Activated CD4-positive, CD25-positive, alpha-beta regulatory T cell treated with anti-CD3 and anti-CD28 coated beads, Interleukin-2, amount 50 U/mL, for 16 hours (primary cell): ENCODE data around the gene SPDYA.

Experiments used
- DNase-seq: peaks from one replicate; pipeline ENCODE4 v3.0.0-alpha.2; 2020; ENCODE audit warnings: low read depth, low spot score

SPDYA gene

DNA sequence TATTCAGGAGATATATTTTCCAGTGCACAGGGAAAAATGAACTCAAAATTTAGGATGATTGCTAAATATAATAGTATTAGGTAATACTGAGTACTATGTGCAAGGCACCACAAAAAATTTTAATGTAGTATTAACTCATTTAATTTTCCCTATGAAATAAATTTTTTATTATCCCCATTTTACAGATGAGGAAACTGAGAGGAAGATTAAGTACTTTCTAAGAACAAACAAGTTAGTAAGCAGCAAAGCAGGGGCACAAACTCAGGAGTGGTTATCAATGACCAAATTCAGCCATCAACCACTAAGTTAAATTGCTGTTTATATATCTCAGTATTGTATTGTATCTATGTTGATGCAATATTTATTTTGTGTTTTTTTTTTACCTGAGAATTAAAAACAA is 14.2 kb downstream of the SPDYA start:
- no peak for DNase-seq

DNA sequence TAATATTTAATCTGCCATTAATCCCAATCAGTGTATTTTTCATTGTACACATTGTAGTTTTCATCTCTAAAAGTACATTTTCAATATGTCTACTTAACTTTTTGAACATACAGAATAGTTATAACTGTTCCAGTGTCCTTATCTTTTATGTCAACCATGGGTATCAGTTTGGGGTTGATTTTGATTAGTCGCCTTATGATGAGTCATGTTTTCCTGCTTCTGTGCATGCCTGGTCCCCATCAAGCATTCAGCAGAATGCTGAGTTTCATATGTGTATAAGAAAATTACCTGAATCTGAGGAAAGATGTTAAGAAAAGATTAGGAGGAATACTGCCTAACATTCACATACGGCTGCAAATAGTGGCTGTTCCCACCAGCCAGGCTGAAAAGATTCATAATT is 17.7 kb downstream of the SPDYA start:
- no peak for DNase-seq

DNA sequence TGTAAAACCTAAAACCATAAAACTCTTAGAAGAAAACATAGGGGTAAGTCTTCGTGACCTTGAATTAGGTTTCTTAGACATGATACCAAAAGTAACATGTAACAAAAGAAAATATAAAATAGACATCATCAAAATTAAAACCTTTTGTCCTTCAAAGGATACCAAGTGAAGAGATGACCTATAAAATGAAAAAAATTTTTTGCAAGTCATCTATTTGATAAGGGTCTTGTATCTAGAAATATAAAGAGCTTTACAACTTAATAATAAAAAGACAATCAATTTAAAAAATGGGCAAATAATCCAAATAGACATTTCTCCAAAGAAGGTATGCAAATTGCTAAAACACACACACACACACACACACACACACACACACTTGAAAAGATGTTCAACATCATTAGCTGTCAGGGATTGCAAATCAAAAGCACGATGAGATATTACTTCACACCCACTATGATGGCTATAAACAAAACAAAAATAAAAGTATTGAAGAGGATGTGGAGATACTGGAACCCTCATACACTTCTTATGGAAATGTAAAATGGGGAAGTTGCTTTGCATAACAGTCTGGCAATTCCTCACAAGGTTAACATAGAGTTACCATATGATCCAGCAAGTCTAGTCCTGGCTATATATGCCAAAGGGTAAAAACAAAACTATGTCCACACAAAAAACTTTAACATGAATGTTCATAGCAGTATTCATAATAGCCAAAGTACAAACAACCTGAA is 23.3 kb downstream of the SPDYA start:
- no peak for DNase-seq

DNA sequence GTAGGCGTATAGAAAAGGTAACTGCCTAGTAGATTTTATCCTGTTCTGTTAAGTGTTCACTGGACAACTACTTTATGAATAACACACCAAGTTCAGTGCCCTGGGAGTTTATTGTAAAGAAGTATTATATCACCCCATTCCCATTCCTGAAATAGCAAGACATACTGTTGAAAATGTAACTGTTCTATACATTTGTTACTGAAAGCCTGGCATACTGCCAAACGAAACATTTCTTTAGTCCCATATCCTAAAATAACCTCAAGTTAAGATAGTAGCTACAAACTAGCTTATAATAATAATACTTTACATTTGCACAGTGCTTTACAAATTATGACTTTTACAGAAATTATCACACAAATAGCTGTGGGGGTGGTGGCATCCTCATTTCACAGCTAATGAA is 25.1 kb downstream of the SPDYA start:
- no peak for DNase-seq

DNA sequence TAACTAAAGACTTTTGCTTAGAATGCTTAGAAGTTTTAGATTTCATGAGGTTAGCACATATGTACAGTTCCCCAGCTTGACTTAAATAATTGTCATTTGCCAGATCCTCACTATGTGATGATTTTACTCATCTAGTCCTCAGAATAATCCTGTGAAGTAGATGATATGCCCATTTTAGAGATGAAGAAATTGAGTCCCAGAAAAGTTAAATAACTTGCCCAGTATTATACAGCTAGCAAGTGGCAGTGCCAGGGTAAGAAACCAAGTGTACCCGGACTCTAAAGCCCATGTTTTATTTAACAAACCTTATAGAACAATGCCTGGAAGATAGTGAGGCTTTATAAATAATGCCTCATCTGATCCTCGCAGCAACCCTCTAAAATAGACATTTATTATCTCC is 28.3 kb downstream of the SPDYA start:
- DNase-seq, result no peak

DNA sequence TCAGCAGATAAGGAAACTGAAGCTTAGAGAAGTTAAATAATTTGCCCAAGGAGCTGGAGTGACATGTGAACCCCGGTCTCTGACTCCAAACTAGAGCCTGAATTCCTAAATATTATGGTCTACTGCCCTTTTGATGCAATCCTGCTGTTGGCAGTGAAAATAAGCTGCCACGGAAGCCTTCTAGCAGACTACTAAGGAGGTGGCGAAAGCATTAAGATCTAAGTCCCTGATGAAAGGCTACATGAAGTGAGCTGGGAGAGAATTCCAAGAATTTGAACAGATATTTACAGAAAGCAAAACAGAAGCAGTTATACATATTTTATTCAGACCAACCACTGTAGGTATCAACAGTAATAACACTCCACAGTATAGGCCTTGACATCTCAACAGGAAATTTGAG is 31.4 kb downstream of the SPDYA start:
- DNase-seq, result no peak

DNA sequence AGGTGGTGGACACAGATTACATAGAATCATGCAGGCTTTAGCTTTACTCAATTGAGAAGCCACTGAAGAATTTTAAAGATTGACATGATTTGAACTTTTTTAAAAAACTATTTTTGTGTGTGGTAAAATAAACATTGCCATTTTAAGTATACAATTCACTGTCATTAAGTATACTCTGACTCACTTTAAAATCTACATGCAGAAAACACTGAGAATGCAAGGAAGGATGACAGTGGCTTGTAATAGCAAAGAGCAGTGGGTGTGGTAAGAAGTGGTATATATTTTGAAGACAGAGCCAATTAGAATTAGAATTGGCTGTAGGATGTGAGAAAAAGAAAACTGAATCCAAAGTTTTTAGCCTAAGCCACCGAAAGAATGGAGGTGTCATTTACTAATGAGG is 44.6 kb downstream of the SPDYA start:
- DNase-seq, result no peak

DNA sequence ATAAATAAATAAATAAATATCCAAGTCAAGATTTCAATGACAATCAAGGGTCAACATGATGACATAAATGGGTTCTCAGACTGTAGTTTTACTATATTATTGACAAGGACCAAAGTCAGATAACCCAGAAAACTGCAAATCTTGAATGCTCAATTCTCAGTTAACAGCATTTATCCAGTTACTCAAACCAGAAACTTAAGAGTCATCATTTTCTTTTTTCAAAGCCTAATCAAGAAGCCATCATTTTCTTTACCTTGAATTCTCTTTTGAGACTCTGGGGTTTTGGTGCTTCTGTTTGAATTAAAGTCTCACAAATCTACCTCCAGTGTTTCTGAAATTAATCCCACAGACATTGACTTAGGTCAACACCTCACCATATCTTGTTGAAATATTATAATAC is 45.3 kb downstream of the SPDYA start:
- DNase-seq, result no peak

DNA sequence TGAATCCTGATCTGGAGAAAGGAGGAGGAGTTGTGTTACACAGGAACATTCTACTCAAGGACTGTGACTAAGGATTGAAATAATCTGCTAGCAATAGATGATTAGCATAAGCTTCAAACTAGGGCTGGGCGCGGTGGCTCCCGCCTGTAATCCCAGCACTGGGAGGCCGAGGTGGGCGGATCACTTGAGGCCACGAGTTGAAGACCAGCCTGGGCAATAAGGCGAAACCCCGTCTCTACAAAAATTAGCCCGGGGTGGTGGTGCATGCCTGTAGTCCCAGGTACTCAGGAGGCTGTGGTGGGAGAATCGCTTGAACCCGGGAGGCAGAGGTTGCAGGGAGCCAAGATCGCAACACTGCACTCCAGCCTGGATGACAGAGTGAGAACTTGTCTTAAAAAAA is 58.0 kb downstream of the SPDYA start:
- no peak for DNase-seq

DNA sequence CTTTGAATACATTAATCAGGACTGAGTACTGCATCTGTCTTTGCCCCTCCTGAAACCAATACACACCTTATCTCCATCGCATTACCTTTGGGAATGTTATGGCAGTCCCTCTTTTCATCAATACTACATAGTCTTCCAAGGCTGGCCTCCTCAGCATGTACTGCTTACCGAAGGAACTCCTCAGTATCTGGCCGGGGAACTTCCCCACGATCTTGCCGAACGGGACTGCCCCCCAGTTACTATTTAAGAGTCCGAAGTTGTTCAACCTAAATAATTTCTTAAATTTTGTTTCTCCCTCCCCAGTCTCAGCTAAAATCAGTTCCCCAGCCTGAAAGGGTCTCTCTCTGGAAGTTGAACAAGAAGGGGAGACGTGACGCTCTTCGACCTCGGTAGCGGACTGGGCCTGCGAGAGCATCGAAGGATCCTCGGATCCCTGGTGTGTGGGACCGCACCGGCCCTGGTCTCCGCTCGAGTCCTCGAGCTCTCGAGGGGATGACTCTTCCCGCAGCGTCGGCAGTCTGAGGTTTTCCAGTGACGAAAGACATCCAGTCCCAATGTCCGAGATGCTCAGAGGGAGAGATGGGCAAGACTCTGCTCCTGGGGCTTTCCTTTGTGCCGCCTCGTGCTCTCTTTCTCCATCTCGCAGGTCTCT is 59.0 kb downstream of the SPDYA start:
- no peak for DNase-seq

DNA sequence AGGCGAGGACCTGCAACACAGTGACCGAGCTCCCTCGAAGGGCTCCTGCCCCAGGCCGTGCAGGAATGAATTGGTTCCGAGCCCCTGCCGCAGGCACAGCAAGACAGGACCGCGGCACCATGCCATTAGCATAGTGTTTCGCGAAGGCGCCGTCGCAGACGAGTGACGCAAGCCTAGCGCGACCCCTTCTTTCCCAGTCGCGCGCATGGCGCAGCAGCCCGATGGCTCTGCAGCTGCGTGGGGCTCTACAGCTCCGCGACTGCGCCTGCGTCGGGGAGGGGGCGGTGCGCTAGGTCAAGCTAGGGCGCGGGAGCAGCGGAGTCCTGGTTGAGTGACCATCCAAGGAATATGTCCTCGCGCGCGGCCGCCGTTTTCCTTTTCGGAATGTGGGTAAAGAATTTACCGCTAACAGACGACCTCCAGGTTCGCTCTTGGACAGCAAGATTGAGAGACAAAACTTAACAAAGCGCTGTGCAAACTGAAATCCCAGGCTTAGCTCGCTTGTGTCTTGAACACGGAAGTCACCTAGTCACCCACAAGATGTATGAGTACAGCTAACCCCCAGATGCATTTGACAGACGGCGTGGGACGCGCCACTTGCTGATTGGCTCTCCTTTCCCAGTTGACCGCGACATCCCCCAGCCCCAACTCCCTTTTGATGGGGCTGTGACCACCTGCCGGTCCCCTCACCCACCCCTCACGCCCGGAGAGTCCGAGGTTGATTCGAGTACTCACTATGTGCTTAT is 59.7 kb downstream of the SPDYA start, which contains the start of gene TRMT61B:
TRMT61B (minus strand) TSS at position 164 of the 746 bp plus-strand sequence; CDS start at position 132, 32 bp downstream.
- peak; percentile 97 for DNase-seq

DNA sequence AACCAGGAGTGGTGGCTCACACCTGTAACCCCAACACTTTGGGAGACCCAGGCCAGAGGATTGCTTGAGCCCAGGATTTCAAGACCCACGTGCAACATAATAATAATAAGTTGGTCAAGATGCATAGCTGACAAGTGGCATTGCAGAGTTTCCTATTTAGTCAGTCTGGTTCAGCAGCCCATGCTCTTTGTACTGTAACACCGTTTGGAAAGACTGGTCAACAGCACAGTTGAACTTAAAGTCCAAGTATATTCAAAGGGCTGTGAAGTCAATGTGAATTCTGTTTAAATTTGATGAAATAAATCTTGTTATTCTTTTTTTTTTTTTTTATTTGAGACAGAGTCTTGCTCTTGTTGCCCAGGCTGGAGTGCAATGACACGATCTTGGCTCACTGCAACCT is 61.0 kb downstream of the SPDYA start:
- DNase-seq, result no peak

DNA sequence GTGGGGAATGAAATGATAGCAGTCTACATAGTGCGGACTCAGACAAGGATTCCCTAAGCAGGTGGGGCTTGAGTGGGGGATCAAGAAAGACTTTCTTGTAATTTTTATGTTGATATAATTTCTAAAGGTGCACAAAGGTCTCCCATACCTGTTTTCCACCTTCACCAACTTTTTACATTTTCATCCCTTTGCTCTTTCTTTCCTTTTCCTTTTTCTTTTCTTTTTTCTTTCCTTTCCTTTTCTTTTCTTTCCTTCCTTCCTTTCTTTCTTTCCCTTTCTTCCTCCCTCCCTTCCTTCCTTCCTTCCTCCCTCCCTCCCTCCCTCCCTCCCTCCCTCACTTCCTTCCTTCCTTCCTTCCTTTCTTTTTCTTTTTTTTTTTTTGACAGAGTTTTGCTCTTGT is 69.6 kb downstream of the SPDYA start:
- no peak for DNase-seq

DNA sequence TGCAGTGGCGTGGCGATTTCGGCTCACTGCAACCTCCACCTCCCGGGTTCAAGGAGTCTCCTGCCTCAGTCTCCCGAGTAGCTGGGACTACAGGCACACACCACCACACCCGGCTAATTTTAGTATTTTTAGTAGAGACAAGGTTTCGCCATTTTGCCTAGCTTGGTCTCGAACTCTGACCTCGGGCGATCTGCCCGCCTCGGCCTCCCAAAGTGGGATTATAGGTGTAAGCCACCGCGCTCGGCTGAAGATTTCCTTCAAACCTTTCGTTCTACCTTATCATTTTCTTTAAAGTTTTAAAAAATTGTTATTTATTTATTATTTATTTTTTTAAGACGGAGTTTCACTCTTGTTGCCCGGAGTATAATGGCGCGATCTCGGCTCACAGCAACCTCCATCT is 82.9 kb downstream of the SPDYA start:
- no peak for DNase-seq

DNA sequence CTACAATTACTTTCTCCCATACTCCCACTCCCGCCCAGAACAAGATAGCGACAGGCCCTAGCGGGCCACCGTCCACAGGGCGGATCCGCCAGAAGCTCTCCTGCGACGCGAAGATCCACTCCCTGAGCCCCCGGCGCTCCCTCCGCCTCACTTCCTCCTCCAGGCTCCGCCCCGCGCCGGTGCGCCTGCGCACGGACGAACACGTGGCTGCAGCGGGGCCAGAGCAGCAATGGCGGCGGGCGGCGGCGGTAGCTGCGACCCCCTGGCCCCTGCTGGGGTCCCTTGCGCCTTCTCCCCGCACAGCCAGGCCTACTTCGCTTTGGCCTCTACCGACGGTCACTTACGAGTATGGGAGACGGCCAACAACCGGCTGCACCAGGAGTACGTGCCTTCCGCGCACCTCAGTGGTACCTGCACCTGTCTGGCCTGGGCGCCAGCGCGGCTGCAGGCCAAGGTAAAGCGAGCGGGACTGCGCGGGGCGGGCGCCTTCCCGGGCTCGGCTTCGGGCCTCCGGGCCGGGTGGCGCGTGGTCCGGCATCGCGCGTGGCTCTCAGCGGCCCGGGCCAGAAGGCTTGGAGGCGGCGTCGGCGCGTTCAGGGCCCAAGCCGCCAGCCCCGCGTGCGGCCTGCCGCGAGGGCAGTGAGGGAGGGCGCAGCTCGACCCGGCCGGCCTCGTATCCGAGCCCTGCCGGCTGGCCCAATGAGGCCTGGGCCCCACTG is 84.0 kb downstream of the SPDYA start, which contains the start of gene WDR43:
WDR43 (plus strand) TSS at position 198 of the 719 bp plus-strand sequence; CDS start at position 230, 32 bp downstream.
- DNase-seq, result peak; percentile 96

DNA sequence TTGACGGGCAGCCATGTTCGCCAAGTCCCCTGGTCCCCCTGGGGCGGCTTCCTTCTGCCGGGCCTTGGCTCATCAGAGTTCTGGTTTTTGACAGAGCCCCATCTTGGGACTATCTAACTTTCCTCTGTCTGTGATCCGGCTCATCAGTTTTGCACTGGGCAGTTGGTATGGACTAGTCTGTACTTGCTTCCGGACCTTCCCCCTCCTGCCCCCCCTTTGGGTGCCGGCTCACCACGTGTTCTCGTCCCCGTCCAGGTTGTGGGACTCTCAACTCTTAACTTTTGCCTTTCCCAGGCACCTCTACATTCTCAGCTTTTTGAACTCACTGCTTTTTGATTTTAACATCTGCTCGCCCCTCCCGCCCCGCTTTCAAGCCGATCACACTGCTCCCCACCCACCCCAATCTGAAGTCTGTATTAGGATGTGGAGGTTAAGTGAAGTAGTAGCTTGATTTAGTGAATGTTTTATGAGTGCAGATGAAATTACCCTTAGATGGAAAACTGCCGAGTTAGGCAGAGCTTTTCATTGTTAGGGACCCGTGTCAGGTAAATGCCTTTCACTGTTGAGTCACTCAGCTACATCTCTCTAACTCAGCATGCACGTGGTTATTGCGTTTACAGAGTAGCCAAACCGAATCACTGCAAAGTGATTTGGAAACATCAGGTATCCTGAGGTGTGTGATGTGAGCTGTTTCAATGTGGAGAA is 84.7 kb downstream of the SPDYA start:
- peak; percentile 2 for DNase-seq

DNA sequence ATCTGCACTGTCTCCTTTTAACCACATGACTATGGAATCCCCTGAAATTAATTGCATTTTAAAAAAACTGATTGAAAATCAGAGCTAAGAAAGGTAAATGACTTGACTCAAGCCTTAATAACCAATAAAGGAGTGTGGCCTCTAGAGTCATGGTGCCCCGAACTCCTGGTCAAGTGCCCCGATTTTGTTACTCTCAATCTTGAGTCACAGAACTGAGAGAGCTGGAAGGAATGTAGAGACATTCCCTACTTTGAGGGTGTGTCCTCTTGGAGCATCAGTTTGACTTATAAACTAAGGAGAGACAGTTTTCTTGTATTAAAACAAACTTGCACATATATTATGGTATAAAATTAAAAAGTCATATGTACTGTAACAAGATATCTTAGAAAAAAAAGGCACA is 86.3 kb downstream of the SPDYA start:
- DNase-seq, result no peak

DNA sequence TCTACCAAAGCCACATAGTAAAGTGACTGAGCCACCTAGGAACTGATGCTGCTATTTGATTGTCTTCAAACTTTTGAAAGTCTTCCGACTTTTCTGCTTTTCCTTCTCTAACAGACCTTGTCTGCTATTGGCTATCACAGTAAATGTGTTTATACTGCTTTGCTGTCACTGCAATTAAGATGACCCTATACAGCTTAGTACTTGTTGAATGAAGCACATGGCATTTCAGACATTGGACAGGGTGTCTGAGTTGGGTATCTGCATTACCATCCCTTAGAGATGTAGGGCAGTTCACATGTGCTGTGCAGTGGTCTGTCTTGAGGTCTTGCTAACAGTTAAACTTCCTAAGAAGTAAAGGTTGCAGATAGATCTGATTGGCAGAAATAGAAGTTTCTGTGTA is 87.4 kb downstream of the SPDYA start:
- no peak for DNase-seq
